Epidermal melanocyte (primary cell): ENCODE measurements around the gene VSIG10L2.

Experiments used
- DNase-seq: peaks from one replicate; pipeline ENCODE4 v3.0.0; 2011; ENCODE audit warnings: low spot score; ENCODE audit not compliant: insufficient read length

VSIG10L2 gene

DNA sequence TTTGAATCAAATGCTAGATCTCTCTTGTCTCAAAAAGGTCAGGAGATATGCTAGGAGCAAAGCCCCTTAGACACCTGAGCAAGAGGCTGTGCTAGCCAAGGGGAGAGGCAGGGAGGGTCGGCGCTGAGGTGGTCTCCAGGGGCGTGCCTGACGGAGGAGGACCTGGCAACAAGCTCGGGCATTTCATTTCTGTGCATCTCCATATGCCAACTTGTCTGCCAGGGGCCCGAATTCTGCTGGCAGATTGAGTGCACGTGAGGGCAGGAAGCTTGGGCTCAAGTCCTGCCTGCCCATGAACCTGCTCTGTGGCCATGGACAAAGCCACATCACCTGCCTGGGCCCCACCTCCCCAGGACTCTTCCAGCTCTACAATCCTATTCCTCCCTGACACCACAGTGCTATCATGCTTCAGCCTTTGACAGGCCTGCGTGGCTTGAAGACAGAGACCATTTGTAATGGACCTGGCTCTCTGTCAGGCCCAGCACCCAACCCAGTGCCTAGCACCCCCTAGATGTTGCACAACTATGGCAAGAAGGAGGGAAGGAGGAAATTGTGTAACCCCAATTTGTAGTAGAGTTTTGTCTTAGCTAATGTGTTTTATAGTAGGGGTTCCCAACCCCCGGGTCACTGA lies 16.3 kb upstream of the VSIG10L2 start:
- no peak for DNase-seq

DNA sequence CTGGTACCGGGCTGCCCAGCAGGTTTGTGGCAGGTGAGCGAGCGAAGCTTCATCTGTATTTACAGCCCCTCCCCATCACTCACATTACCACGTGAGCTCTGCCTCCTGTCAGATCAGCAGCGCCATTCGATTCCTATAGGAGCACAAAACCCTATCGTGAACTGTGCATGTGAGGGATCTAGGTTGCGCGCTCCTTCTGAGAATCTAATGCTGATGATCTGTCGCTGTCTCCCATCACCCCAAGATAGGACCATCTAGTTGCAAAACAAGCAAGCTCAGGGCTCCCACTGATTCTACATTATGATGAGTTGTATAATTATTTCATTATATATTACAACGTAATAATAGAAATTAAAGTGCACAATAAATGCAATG lies 15.8 kb upstream of the VSIG10L2 start:
- DNase-seq: no peak

- no peak for DNase-seq
Observed at GRCh38 chr11:125931116-125931515, 14.7 kb upstream of the VSIG10L2 start.

- no peak for DNase-seq
Observed at GRCh38 chr11:125931668-125932067, 14.2 kb upstream of the VSIG10L2 start.

GRCh38 chr11:125932301-125932700 lies 13.5 kb upstream of the VSIG10L2 start:
- no peak for DNase-seq

DNA sequence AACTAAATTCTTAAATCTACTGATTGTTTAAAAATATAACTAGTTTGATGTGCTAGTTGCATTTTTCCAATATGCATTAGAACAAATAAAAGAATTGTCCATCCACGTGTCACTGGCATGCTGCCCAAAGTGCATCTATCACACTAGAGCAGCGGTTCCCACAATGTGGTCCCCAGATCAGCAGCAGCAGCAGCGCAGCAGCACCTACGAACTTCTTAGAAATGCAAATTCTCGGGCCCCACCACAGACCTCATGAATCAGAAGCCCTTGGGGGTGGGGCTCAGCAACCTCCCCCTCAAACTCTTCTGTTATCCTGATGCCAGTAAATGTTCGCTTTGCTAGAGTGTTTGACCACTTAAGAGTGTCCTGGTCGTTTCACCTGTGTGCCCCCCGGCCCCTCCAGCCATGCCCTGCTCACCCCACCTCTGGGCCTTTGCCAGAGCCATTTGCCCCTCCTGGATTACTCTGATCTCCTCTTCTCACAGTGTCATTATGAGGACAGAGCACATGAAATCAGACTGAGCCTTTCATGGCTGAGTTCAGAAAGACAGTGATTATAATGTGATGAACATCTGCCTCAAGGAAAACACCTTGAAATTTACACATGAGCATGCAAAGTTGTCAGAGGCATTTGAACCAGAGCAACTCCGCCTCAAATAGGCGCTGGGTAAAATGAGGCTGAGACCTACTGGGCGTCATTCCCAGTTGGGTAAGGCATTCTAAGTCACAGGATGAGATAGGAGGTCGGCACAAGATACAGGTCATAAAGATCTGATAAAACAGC lies 12.6 kb upstream of the VSIG10L2 start:
- DNase-seq: no peak

DNA sequence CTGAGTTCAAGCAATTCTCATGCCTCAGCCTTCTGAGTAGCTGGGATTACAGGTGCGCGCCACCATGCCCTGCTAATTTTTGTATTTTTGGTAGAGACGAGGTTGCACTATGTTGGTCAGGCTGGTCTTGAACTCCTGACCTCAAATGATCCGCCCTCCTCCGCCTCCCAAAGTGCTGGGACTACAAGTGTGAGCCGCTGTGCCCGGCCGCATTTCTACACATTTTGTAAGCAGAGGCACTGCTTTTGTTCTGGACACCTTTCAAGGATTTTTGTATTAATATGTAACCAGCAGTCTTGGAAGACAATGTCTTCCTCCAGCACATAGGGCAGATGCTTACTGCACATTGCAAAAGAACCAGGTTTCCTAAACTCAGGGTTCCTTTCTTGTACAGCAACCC lies 11.4 kb upstream of the VSIG10L2 start:
- DNase-seq: no peak

DNA sequence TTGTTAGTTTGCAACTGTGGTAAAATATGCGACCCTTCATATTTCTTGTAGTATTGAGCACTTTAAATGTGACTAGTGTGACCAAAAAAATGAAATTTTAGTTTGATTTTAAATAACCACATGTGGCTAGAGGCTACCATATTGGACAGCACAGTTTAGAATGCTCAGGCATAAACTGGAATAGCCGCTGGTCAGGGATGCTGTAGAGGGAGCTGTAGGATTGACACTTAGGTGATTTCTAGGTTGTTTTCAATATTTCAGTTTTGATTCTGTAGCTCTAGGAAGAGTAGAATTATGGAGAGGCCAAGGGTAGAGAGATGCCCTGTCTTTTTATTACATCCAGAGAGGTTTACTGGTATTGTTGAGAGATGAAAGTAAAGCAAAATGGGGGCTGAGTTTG lies 10.8 kb upstream of the VSIG10L2 start:
- no peak for DNase-seq

GRCh38 chr11:125935618-125936199 lies 10.1 kb upstream of the VSIG10L2 start:
- DNase-seq: no peak

DNA sequence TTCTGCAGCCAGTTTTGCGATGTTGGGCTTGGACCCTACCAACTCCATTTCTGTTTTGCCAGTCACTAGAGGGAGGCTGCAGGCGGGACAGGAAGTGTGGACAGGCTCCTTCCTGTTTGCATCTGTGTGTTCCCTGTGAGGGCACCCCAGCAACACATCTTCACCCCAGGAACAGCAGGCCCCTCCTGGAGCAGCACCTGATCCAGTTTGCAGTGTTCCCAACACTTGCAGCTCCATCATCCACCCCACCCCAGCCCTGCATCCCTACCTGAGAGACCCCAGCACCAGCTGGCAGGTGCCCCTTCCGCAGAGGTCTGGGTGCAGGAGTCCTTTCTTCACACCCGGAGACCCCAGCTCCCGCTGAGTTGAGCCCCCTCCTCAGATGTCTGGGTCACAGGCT lies 7.4 kb upstream of the VSIG10L2 start:
- no peak for DNase-seq

GRCh38 chr11:125939081-125939521 lies 6.7 kb upstream of the VSIG10L2 start:
- no peak for DNase-seq

DNA sequence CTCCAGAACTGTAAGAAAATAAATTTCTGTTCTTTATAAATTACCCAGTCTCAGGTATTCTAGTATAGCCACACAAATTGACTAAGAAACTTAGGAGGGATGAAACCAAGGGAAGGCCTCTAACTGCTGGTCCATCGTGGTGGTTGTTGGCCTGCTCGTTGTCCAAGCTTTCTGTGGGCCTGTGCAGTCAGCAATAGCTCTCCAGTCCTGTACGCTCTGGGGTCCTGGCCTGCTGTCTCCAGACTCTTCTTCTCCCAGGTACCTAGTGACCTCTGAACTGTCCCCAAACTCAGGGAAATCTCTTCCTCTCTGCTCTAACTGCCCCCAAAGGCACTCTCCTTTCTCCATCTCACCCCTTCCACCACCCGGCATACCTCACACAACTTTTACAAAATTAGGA lies 5.7 kb upstream of the VSIG10L2 start:
- DNase-seq: no peak

DNA sequence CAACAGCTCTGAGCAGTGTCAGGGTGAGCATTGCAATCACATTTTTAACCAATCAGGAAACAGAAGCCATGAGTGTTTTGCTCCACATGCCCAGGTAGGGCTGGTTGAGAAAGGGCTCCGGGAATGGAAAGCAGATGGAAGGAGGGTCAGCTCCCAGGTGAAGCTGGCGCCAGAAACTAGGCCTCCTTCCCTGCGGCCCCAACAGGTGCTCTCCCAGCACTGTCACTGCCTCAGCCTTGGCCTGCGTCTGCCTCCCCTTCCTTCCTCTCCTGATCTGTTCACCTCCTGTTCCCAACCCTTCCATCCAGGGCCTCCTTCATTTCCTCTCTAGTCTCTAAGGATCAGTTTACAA lies 4.6 kb upstream of the VSIG10L2 start:
- no peak for DNase-seq

- DNase-seq: no peak
Observed at GRCh38 chr11:125941619-125942611, 3.9 kb upstream of the VSIG10L2 start.

DNA sequence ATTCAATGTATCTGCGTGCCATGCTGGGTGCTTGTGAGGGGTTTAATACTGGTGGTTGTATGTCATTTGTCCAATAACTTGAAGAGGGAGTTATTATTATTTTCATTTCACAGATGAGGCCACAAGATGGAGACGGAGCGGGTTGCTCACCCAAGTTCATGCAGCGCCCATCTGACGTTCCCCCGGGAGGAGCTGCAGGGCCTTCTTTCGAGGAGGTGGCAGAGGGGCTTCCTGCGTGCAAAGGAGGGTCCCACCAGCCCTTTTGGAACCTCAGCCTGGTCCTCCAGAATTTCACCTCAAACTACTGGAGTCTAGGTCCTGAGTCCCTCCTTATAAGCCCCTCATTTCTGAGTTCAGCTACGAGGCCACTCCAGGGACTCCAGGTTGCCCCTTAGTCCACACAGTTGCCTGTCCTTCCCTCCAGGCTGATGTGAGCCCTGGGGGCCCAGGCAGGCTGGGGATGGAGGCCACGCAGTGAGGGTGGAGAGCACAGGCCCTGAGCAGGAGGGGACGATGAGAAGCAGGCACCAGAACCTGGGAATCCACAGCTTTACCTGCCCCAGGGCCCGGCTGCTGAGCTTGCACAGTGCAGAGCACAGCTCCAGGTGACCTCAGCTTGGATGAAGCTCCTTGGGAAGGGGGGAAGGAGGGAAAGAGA lies 2.9 kb upstream of the VSIG10L2 start:
- no peak for DNase-seq

- no peak for DNase-seq
Observed at GRCh38 chr11:125943661-125944349, 2.0 kb upstream of the VSIG10L2 start.

GRCh38 chr11:125944350-125945010 lies 1.4 kb upstream of the VSIG10L2 start:
- no peak for DNase-seq

DNA sequence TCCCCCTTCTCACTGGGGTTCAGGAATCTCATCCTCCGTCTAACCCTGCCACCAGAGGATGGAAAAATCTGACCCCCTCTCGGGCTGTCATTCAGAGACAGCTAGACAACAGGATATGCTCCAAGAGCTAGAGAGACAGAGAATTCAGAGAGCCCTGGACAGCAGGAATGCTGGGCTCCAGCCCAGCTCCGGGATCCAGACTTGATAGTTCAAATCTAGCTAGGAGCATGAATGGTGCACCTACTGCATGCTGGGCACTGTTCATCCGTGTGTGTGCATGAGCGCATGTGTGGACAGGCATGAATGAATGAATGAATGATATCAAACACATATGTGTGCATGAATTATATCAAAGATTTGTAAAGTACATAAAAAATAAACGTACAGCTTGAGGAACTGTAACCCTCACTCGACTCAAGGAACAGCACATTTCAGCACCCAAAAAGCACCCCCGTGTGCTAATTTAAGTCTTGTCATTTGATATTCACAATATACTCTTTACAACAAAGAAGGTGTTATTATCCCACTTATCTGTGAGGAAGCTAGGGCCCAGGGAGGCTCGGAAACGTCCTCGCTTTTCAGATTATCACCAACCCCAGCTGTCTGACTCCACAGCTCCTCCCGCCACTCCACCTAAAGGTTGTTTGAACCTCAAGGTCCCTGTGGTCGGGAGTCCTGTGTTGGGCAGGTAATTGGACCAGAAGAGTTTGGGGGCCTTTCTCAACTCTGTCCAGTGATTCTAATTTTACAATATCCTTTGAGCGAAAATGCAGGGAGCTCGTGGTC lies 640 bp upstream of the VSIG10L2 start:
- no peak for DNase-seq
